ENCODE measurements around the gene MYPN.

MYPN gene

GRCh38 chr10:68124718-68125117, 15.4 kb downstream of the MYPN start:
- no peak for DNase-seq (ENCODE audit: low read depth in 1 of 2, low spot score in 1 of 2)
- in situ Hi-C loops (cut with HindIII; ENCODE audit: low pct_unique_long_range_greater_than_20kb, low sequenced_read_pairs) = no loop called here
- TF ChIP-seq JUND (IDR thresholded peaks at IDR 0.05; ENCODE audit: low read depth) = no peak

- DNase-seq (ENCODE audit: low read depth in 1 of 2, low spot score in 1 of 2) = no peak
- in situ Hi-C loops (cut with HindIII; ENCODE audit: low pct_unique_long_range_greater_than_20kb, low sequenced_read_pairs) = no loop called here
- TF ChIP-seq JUND (IDR thresholded peaks at IDR 0.05; ENCODE audit: low read depth) = no peak
Measured at GRCh38 chr10:68125772-68126171, 16.5 kb downstream of the MYPN start.

GRCh38 chr10:68128015-68128414, 18.7 kb downstream of the MYPN start:
- DNase-seq (ENCODE audit: low read depth in 1 of 2, low spot score in 1 of 2) = no peak
- in situ Hi-C loops (cut with HindIII; ENCODE audit: low pct_unique_long_range_greater_than_20kb, low sequenced_read_pairs) = no loop called here
- TF ChIP-seq JUND (IDR thresholded peaks at IDR 0.05; ENCODE audit: low read depth) = no peak

- in situ Hi-C loops (cut with HindIII; ENCODE audit: low pct_unique_long_range_greater_than_20kb, low sequenced_read_pairs) = no loop called here
Measured at GRCh38 chr10:68132391-68132790, 23.1 kb downstream of the MYPN start.

GRCh38 chr10:68133523-68133922, 24.2 kb downstream of the MYPN start:
- TF ChIP-seq JUND (IDR thresholded peaks at IDR 0.05; ENCODE audit: low read depth) = no peak
- in situ Hi-C loops (cut with HindIII; ENCODE audit: low pct_unique_long_range_greater_than_20kb, low sequenced_read_pairs) = no loop called here
- no peak for DNase-seq (ENCODE audit: low read depth in 1 of 2, low spot score in 1 of 2)

More at GRCh38 chr10:68132391-68132790, 23.1 kb downstream of the MYPN start:
- DNase-seq (ENCODE audit: low read depth in 1 of 2, low spot score in 1 of 2) = no peak
- TF ChIP-seq JUND (IDR thresholded peaks at IDR 0.05; ENCODE audit: low read depth) = no peak

GRCh38 chr10:68135362-68135761, 26.1 kb downstream of the MYPN start:
- in situ Hi-C loops (cut with HindIII; ENCODE audit: low pct_unique_long_range_greater_than_20kb, low sequenced_read_pairs) = no loop called here
- no peak for TF ChIP-seq JUND (IDR thresholded peaks at IDR 0.05; ENCODE audit: low read depth)
- DNase-seq (ENCODE audit: low read depth in 1 of 2, low spot score in 1 of 2) = no peak

- no peak for TF ChIP-seq JUND (IDR thresholded peaks at IDR 0.05; ENCODE audit: low read depth)
- no peak for DNase-seq (ENCODE audit: low read depth in 1 of 2, low spot score in 1 of 2)
- in situ Hi-C loops (cut with HindIII; ENCODE audit: low pct_unique_long_range_greater_than_20kb, low sequenced_read_pairs) = no loop called here
Measured at GRCh38 chr10:68135922-68136792, 26.9 kb downstream of the MYPN start.

- in situ Hi-C loops (cut with HindIII; ENCODE audit: low pct_unique_long_range_greater_than_20kb, low sequenced_read_pairs) = no loop called here
- TF ChIP-seq JUND (IDR thresholded peaks at IDR 0.05; ENCODE audit: low read depth) = no peak
- no peak for DNase-seq (ENCODE audit: low read depth in 1 of 2, low spot score in 1 of 2)
Measured at GRCh38 chr10:68137171-68137570, 27.9 kb downstream of the MYPN start.

GRCh38 chr10:68138526-68138925, 29.2 kb downstream of the MYPN start:
- no peak for DNase-seq (ENCODE audit: low read depth in 1 of 2, low spot score in 1 of 2)

GRCh38 chr10:68139448-68140272, 30.4 kb downstream of the MYPN start:
- no peak for DNase-seq (ENCODE audit: low read depth in 1 of 2, low spot score in 1 of 2)
- TF ChIP-seq JUND (IDR thresholded peaks at IDR 0.05; ENCODE audit: low read depth) = no peak
- in situ Hi-C loops (cut with HindIII; ENCODE audit: low pct_unique_long_range_greater_than_20kb, low sequenced_read_pairs) = no loop called here

More at GRCh38 chr10:68138526-68138925, 29.2 kb downstream of the MYPN start:
- in situ Hi-C loops (cut with HindIII; ENCODE audit: low pct_unique_long_range_greater_than_20kb, low sequenced_read_pairs) = no loop called here
- TF ChIP-seq JUND (IDR thresholded peaks at IDR 0.05; ENCODE audit: low read depth) = no peak

- in situ Hi-C loops (cut with HindIII; ENCODE audit: low pct_unique_long_range_greater_than_20kb, low sequenced_read_pairs) = no loop called here
- DNase-seq (ENCODE audit: low read depth in 1 of 2, low spot score in 1 of 2) = no peak
- TF ChIP-seq JUND (IDR thresholded peaks at IDR 0.05; ENCODE audit: low read depth) = no peak
Measured at GRCh38 chr10:68142761-68143160, 33.5 kb downstream of the MYPN start.

GRCh38 chr10:68144709-68145108, 35.4 kb downstream of the MYPN start:
- in situ Hi-C loops (cut with HindIII; ENCODE audit: low pct_unique_long_range_greater_than_20kb, low sequenced_read_pairs) = no loop called here
- no peak for TF ChIP-seq JUND (IDR thresholded peaks at IDR 0.05; ENCODE audit: low read depth)
- DNase-seq (ENCODE audit: low read depth in 1 of 2, low spot score in 1 of 2) = no peak

GRCh38 chr10:68145705-68146104, 36.4 kb downstream of the MYPN start:
- no peak for DNase-seq (ENCODE audit: low read depth in 1 of 2, low spot score in 1 of 2)
- TF ChIP-seq JUND (IDR thresholded peaks at IDR 0.05; ENCODE audit: low read depth) = no peak
- in situ Hi-C loops (cut with HindIII; ENCODE audit: low pct_unique_long_range_greater_than_20kb, low sequenced_read_pairs) = no loop called here
